Measurements from ENCODE around the gene HSPA1B.
"Not testable (repeated sequence)": the region's sequence is repeated elsewhere in the genome, so short reads cannot be mapped to it uniquely, and the experiment has no call there.

The HSPA1B gene

DNA sequence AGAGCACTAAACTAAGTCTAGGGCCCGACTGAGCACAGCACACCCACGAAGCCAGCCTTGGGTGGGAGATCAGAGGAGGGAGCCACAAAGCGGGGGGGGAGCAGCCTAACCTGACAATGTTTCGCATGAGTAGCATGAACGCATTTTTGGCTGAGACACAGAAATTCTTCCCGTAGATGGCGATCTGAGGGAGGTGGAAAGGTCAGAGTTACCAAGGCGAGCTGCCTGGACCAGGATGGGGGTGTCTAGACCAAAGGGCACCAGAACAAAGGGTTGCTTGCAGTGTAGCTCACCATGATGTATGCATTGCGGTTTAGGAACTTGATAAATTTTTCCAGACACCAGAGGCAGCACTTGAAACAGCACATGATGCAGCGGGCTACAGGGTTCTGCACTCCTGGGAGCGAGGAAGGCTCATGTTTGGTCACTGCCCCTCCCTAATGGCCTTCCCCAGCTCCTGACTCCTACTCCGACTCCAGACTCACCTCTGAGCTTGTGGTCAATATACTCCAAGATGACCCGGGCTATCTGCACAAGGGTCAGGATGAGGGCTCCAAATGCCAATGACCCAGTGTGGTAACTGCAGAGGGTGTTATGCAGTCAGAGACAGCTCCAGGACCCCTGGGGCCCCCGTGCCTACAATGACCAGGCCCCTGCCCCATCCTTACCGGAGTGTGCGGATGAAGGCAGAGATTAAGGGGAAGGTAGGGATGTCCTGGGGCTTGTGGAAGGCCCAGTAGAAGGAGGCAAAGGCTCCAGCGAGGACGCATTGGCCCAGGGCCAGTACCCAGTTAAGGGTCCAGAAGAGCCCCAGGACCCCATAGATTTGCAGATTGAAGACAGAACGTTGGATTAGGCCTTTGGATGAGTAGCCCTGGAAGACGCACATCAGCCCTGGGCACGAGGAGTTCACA is 37.9 kb downstream of the HSPA1B start:
- no peak for FAIRE-seq
- TF ChIP-seq, protein P1, sequence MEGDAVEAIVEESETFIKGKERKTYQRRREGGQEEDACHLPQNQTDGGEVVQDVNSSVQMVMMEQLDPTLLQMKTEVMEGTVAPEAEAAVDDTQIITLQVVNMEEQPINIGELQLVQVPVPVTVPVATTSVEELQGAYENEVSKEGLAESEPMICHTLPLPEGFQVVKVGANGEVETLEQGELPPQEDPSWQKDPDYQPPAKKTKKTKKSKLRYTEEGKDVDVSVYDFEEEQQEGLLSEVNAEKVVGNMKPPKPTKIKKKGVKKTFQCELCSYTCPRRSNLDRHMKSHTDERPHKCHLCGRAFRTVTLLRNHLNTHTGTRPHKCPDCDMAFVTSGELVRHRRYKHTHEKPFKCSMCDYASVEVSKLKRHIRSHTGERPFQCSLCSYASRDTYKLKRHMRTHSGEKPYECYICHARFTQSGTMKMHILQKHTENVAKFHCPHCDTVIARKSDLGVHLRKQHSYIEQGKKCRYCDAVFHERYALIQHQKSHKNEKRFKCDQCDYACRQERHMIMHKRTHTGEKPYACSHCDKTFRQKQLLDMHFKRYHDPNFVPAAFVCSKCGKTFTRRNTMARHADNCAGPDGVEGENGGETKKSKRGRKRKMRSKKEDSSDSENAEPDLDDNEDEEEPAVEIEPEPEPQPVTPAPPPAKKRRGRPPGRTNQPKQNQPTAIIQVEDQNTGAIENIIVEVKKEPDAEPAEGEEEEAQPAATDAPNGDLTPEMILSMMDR (IDR thresholded peaks at IDR 0.05; ENCODE audit: insufficient read depth, missing control alignments) = no peak

DNA sequence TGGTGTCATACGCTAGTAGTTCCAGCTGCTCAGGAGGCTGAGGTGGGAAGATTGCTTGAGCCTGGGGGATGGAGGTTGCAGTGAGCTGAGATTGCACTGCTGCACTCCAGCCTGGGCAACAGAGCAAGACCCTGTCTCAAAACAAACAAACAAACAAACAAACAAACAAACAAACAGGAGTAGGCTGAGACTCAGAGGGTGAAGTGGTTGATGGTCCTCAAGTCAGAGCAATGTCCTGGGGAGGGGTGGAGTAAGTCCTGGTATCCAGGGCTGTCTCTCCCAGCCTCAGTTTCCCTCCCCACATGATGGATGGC is 41.1 kb downstream of the HSPA1B start:
- not testable (repeated sequence) for FAIRE-seq; DNase-seq (ENCODE audit: insufficient read length, low spot score)

More for the DNA sequence above, 37.9 kb downstream of the HSPA1B start:
- no peak for DNase-seq (ENCODE audit: insufficient read length, low spot score)

DNA sequence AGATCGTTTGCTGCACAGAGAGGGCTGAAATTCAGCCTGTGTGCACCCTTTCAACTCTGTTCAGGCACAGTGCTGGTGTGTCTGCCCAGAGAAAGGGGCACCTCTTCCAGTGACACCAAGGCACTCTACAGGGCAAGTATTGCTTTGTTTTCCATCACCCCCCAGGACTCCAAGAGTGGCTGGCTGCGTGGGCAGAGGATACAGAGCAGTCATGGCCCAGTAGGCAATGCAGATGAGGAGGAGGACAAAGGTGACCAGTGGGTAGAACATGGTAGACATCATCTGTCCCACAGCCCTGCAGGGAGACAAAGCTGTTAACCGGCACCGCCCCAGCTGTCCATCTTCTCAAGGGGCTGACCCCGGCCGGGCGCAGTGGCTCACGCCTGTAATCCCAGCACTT is 41.8 kb downstream of the HSPA1B start:
- TF ChIP-seq, protein P1 (IDR thresholded peaks at IDR 0.05; ENCODE audit: insufficient read depth, missing control alignments) = no peak
- DNase-seq (ENCODE audit: insufficient read length, low spot score) = no peak
- no peak for FAIRE-seq

DNA sequence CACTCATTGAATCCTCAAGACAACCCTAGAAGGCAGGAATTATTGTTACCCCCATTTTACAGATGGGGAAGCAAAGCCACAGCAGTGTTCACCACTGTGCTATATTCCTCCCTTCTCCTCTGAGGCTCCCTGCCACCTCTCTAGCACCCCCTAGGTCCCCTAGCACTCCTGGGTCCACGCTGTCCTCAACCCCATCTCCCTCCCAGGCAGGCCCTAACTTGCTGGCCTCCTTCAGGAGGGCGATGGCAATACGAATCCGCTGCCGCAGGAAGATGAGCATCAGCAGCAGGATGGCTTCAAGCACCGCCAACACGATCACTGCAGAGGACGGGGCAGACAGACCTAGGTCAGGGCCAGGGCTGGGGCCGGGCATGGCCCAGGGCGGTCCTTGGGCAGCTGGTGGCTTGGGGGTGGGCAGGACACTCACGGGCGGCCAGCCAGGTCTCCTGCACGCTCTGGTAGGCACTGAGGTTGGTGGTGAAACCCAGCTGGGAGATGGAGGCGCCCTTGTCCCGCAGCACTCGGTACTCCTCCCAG is 42.9 kb downstream of the HSPA1B start:
- FAIRE-seq (no peak), DNase-seq (ENCODE audit: insufficient read length, low spot score) (no peak)
- TF ChIP-seq, protein P1 (IDR thresholded peaks at IDR 0.05; ENCODE audit: insufficient read depth, missing control alignments) = no peak

DNA sequence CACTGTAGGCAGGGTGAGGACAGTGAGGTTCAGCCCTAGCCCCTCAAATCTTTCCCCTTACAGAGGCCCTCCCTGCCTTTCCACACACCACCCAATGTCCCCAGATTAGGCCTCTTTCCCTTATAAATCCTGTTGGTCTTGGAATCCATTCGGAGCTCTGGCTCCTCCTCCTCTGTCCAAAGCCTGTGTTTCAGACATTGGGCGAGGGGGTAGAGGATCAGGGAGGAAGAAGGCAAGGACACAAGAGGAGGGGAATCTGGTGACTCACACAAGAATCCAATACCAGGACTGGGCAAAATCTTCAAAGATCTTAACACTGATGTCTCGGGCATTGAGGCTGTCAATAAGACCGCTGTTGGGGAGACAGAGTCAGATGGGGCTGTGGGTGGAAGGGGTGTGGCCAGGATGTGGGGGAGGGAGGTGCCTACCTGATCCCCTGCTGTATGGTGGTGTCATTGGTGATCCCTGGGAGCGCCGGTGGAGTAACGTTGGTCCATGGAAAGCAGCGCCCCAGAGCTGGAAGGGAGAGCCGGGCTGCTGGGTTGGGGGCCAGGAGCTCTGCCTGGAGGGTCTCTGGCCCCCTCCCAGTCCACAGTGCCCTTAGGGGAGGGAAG is 43.6 kb downstream of the HSPA1B start:
- no peak for FAIRE-seq
- TF ChIP-seq, protein P1 (IDR thresholded peaks at IDR 0.05; ENCODE audit: insufficient read depth, missing control alignments) = no peak
- no peak for DNase-seq (ENCODE audit: insufficient read length, low spot score)

DNA sequence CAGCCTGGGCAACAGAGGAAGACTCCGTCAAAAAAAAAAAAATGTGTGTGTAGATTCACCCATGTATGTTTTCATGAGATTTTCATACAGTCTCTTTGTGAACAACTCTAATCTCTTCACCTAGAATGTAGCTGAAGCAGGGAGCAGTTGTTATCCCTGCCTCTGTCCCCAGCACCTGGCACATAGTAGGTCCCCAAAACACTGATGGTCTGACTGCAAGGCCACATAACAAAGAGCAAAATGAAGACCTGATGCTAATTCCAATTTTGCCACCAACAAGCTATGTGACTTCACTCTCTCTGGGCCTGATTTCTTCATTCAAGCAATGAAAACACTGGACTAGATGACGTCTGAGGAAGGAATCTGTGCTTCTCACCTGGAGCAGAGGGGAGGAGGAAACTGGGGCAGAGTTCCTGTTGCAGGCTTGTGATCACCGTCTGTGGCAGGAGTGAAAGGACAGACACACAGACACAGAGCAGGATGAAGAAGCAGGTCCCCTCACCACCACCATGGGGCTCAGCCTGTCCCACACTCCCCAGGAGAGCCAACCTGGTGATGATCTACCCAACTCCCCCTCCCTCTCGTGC is 46.6 kb downstream of the HSPA1B start:
- no peak for DNase-seq (ENCODE audit: insufficient read length, low spot score)
- no peak for FAIRE-seq
- TF ChIP-seq, protein P1 (IDR thresholded peaks at IDR 0.05; ENCODE audit: insufficient read depth, missing control alignments) = no peak

DNA sequence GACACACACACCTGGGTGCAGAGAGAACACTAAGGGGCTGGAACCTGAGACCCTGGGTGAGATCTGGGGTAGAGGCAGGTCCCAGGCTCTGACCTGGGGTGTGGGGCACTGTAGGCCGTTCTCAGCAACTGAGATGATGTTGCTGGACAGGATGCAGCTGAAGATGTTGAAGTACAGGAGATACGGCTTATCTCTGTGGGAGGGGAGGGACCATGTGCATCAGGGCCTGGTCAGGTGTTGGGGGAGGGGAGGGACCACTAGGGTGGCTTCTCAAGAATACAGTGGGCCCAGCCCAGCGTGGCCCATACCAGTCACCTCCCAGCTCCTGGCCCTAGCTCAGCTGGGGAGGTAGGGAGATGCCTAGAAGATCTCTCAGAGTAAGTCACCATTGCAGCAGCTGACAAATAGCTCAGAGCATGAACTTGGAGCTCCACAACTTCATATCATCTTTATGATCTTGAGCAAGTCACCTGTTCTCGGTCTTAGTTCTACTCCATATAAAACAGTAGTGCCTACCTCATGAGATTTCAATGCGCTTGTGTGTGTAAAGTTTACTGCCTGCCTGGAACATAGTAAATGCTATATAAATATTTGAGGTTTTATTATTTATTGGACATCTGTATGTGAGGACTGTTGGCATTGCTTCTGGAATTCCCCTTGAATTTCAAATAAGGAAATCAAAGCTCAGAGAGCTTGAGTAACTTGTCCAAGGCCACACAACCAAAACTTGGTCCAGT is 47.5 kb downstream of the HSPA1B start:
- FAIRE-seq (no peak), DNase-seq (ENCODE audit: insufficient read length, low spot score) (no peak)
- TF ChIP-seq, protein P1 (IDR thresholded peaks at IDR 0.05; ENCODE audit: insufficient read depth, missing control alignments) = no peak

Data from D721Med (cell line).